ENCODE measurements around the gene FAM13A.

FAM13A gene

DNA sequence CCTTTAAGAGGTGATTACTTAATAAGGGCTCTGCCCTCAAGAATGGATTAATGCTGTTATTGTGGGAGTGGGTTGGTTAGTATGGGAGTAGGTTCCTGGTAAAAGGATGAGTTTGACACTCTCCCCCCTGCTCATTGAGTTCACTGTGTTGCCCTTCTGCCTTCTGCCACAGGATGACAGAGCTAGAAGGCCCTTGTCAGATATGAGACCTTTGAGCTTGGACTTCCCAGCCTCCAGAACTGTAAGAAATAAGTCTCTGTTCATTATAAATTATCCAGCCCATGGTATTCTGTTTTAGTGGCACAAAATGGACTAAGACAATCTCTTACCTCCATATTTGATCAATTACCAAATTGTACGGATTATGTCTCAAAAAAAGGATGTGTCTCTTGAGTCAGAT, 245.1 kb downstream of the FAM13A start:
- in situ Hi-C loops (cut with HindIII; ENCODE audit: low pct_ligation_motif_present, low pct_unique_long_range_greater_than_20kb, low sequenced_read_pairs), result loop anchor here (25.0 kb wide), 1 partner anchor 200 kb away; no protein-coding TSS in a partner anchor
- no peak for DNase-seq

DNA sequence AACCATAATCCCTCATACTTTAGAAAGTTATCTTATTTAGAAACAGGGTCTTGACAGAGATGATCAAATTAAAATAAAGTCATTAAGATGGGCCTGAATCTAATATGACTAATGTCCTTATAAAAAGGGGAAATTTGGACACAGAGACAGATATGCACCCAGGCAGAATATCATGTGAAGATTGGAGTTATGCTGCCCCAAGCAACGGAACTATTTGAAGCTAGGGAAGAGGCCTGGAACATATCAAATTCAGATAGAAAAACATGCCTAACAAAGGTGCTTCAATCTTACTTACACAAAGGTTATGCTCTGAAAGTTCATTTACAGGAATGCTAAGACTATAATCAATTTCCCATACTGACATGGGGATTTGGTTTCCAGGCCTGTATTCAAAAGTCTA, 246.7 kb downstream of the FAM13A start:
- in situ Hi-C loops (cut with HindIII; ENCODE audit: low pct_ligation_motif_present, low pct_unique_long_range_greater_than_20kb, low sequenced_read_pairs), result loop anchor here (25.0 kb wide), 1 partner anchor 202 kb away; no protein-coding TSS in a partner anchor
- DNase-seq, result no peak

GRCh38 chr4:88809576-88810219, 247.3 kb downstream of the FAM13A start:
- DNase-seq, result no peak
- in situ Hi-C loops (cut with HindIII; ENCODE audit: low pct_ligation_motif_present, low pct_unique_long_range_greater_than_20kb, low sequenced_read_pairs), result loop anchor here (25.0 kb wide), 1 partner anchor 203 kb away; no protein-coding TSS in a partner anchor

- in situ Hi-C loops (cut with HindIII; ENCODE audit: low pct_ligation_motif_present, low pct_unique_long_range_greater_than_20kb, low sequenced_read_pairs), result loop anchor here (25.0 kb wide), 1 partner anchor 203 kb away; no protein-coding TSS in a partner anchor
- DNase-seq, result no peak
These were observed 247.9 kb downstream of the FAM13A start for GRCh38 chr4:88809101-88809500.

- in situ Hi-C loops (cut with HindIII; ENCODE audit: low pct_ligation_motif_present, low pct_unique_long_range_greater_than_20kb, low sequenced_read_pairs), result loop anchor here (25.0 kb wide), 1 partner anchor 205 kb away; no protein-coding TSS in a partner anchor
- no peak for DNase-seq
These were observed 249.5 kb downstream of the FAM13A start for GRCh38 chr4:88807499-88807898.

DNA sequence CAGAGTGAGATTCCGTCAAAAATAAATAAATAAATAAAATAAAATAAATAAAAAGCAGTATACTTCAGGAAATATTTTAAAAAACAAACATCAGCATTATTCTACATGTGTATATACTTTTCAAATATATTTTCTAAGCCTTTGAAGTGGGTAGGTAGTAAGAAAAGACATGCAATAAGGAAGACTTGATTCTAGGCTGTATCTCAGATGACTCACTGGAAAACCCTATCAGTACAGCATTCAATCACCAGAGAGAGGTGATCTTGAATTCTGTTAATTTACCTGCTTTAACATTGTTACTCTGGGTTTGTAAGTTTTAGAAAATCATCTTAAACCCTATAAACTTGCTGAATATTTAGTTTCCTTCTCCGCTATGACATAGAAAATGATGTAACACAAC, 252.8 kb downstream of the FAM13A start:
- DNase-seq, result no peak
- in situ Hi-C loops (cut with HindIII; ENCODE audit: low pct_ligation_motif_present, low pct_unique_long_range_greater_than_20kb, low sequenced_read_pairs), result loop anchor here (25.0 kb wide), 1 partner anchor 208 kb away; no protein-coding TSS in a partner anchor

DNA sequence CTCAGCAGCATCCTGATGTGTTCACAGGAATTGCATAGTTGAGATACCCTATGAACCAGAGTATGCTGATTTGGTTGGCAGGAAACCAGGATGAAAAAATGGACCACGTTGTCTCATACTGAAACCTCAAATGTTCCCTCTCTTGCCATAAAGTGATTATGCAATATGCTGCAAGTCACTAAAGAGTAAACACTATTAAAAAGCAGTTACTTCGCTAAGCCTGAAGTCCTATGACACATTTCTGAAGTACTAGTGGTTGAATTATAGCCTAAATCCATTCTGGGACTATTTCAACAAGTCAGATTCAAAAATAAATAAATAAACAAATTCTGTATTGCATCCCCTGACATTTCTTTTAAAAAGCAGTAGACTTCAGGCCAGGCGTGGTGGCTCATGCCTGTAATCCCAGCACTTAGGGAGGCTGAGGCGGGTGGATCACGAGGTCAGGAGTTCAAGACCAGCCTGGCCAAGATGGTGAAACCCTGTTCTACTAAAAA, 253.3 kb downstream of the FAM13A start:
- in situ Hi-C loops (cut with HindIII; ENCODE audit: low pct_ligation_motif_present, low pct_unique_long_range_greater_than_20kb, low sequenced_read_pairs), result loop anchor here (25.0 kb wide), 1 partner anchor 209 kb away; no protein-coding TSS in a partner anchor

DNA sequence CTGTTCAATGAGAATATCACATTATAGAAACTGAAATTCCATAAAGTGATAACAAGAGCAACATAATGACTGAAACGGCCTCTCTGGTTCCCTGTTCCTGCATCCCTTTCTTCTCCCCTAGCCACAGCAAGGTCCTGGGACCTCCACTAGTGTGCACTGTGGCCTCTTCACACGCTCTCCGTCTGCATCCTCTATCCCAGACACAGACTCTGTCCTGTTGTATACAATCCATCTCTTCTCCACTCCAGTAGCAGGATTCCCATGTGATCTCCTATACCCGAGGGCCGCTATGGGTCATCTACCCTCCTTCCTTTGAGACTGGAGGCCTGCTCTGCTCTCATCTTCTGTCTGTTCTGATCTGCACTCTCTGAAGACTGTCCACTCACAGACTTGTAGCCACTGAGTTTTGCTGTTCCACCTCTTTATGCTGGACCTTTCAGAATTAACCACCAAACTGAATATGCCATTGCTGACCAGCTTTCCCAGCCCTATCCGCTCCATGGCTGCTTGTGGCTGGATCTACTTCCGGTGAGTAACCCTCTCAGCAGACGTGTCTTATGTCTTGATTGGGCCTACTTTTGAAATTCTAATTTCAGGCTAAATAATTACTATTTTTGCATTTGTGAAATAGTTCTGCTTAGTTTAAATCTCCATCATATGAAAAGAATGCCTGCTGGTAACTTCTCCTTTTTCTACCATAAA, 254.2 kb downstream of the FAM13A start:
- no peak for DNase-seq
- in situ Hi-C loops (cut with HindIII; ENCODE audit: low pct_ligation_motif_present, low pct_unique_long_range_greater_than_20kb, low sequenced_read_pairs), result loop anchor here (25.0 kb wide), 1 partner anchor 210 kb away; no protein-coding TSS in a partner anchor

More for the DNA sequence above, 253.3 kb downstream of the FAM13A start:
- no peak for DNase-seq

DNA sequence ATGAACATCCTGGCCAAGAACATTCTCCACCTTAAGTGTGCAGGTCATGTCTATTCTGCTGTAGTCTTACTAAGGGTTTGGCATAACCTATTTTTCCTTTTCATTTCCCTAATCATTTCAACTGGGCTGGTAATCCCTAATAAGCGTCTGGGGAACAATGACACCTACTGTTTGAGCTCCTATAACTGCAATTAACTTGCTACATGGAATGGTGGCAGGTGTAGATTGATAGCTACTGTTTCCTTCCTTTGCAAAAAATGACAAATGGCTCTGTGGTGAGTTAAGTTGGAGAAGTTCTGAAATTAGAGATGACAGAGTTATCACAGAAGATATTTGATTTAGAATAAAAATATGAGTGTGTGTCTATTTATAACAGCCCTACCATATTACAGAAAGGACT, 254.8 kb downstream of the FAM13A start:
- in situ Hi-C loops (cut with HindIII; ENCODE audit: low pct_ligation_motif_present, low pct_unique_long_range_greater_than_20kb, low sequenced_read_pairs), result loop anchor here (25.0 kb wide), 1 partner anchor 210 kb away; no protein-coding TSS in a partner anchor
- DNase-seq, result no peak

GRCh38 chr4:88799900-88800299, 257.1 kb downstream of the FAM13A start:
- DNase-seq, result no peak
- in situ Hi-C loops (cut with HindIII; ENCODE audit: low pct_ligation_motif_present, low pct_unique_long_range_greater_than_20kb, low sequenced_read_pairs), result loop anchor here (25.0 kb wide), 1 partner anchor 212 kb away; no protein-coding TSS in a partner anchor

- in situ Hi-C loops (cut with HindIII; ENCODE audit: low pct_ligation_motif_present, low pct_unique_long_range_greater_than_20kb, low sequenced_read_pairs), result no loop called here
- DNase-seq, result no peak
These were observed 259.3 kb downstream of the FAM13A start for GRCh38 chr4:88797725-88798124.

DNA sequence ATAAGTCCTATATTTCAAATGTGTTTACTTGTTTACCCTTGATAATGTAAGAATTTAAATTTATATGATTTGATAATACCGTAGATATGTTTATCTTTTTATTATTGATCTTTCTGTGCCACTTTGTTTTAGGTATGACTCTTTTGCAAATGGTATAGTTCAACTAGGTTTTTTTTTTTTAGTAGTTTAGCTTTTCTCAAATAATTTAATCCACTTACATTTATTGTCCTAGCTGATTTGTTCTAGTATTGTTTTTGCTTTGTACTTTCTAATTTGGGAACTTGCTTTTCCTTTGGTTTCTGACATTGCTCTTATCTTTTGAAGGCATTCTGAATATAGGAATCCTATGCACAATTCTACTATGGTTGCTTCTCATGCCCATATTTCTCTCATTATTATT, 260.4 kb downstream of the FAM13A start:
- no peak for DNase-seq
- in situ Hi-C loops (cut with HindIII; ENCODE audit: low pct_ligation_motif_present, low pct_unique_long_range_greater_than_20kb, low sequenced_read_pairs), result no loop called here

- DNase-seq, result no peak
- in situ Hi-C loops (cut with HindIII; ENCODE audit: low pct_ligation_motif_present, low pct_unique_long_range_greater_than_20kb, low sequenced_read_pairs), result no loop called here
These were observed 262.0 kb downstream of the FAM13A start for GRCh38 chr4:88794952-88795351.

DNA sequence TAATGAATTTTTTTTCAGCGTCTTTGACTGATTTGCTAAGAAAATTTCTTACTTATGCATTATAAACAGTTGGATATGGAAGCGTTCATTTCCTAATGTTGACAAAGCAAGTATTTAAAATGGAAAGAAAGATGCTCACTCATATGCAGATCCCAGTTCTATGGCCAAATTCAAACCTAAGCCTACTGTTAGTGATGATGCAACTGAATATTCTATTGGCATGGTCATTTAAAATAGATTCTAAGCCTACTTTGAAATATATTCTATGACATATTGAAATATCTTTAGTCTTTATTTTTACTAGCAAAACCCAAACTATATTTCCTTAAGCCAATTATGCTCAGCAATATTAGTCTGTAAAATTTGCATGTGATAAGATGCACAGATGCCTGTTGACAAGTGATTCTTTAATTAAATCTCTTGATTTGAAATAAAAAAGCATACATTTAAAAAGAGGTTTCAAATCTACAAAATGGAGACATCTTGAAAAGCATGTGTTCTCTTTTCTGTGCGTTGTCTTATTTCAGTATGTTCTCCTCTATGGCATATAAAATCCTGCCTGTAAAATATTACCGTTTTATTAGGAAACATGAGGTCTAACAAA, 262.8 kb downstream of the FAM13A start:
- no peak for DNase-seq
- in situ Hi-C loops (cut with HindIII; ENCODE audit: low pct_ligation_motif_present, low pct_unique_long_range_greater_than_20kb, low sequenced_read_pairs), result no loop called here

DNA sequence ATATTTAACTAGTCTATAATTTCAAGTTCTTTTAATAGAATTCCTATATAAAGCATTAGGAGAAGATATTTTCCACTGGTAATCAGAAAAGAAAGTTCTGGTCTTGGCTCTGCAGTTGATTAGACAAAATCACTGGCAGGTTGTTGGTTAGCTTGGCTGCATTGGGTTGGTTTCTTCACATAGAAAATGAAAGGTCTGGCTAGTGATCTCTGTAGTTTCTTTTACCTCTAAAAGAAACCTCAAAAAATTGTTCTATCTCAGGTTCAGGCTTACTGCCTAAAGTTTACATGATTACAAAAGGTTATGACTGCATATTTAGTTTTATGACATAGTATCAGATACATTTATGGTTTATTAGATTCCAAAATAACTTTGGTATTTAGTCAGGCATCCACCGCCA, 263.5 kb downstream of the FAM13A start:
- in situ Hi-C loops (cut with HindIII; ENCODE audit: low pct_ligation_motif_present, low pct_unique_long_range_greater_than_20kb, low sequenced_read_pairs), result no loop called here
- DNase-seq, result no peak

- DNase-seq, result peak; percentile 23
- in situ Hi-C loops (cut with HindIII; ENCODE audit: low pct_ligation_motif_present, low pct_unique_long_range_greater_than_20kb, low sequenced_read_pairs), result no loop called here
These were observed 264.2 kb downstream of the FAM13A start for GRCh38 chr4:88792821-88793220.

DNA sequence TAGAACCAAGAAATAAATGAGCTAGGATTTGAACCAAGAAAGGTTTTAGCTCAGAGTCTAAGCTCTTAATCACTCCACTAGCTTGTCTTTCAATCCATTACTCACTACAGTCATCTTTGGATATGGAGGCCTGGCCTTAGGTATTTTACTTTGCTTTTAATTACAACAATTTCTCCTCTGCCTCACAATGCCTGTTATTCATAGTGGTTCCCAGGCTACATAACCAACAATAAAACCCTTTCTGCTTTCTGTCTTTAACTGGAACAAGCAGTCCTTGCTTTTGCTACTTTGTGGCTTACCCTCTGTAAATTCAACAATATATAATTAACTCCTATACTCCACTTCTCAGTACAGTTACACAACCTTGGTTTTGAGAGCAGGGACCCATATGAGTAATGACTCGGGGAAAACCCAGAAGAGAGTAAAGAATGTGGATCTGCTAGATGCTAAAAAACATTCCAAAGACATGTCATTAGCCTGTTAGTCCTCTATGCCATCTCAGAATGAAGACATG, 264.7 kb downstream of the FAM13A start:
- in situ Hi-C loops (cut with HindIII; ENCODE audit: low pct_ligation_motif_present, low pct_unique_long_range_greater_than_20kb, low sequenced_read_pairs), result no loop called here
- DNase-seq, result peak; percentile 68

DNA sequence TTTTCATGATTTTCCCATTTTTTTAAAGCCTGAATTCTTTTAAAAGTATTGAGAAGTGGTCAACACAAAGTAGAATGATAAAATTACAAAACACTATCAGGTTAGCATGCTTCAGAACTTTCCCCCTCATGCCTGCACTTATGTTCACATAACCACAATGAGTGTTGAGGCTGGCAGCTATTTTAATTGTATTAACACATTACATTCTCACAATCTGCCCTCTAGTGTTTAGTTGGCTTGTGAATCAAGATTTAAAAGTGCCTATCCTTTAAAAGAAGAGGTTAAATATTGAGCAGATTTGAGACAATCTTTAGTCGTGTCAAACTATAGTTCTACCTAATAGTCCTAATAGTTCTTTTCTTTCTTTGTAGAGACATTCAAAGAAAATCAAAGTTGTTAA, 265.7 kb downstream of the FAM13A start:
- in situ Hi-C loops (cut with HindIII; ENCODE audit: low pct_ligation_motif_present, low pct_unique_long_range_greater_than_20kb, low sequenced_read_pairs), result no loop called here
- peak; percentile 58 for DNase-seq

GRCh38 chr4:88788895-88789294, 268.1 kb downstream of the FAM13A start:
- in situ Hi-C loops (cut with HindIII; ENCODE audit: low pct_ligation_motif_present, low pct_unique_long_range_greater_than_20kb, low sequenced_read_pairs), result no loop called here
- no peak for DNase-seq

All from ACHN (cell line).